Measurements from ENCODE around the gene TTC6. TPM values are rescaled to one million over a fixed set of nuclear protein-coding genes. Genes with fewer than 3 reads are reported as not detected.
"Not testable (repeated sequence)": the region's sequence is repeated elsewhere in the genome, so short reads cannot be mapped to it uniquely, and the experiment has no call there.

The TTC6 gene
- total RNA-seq, 1 donor from 2014 or later = not detected

GRCh38 chr14:37553935-37554550 is 41.4 kb upstream of the TTC6 start:
- CTCF ChIA-PET = no interaction called here

GRCh38 chr14:37555596-37555995 is 39.8 kb upstream of the TTC6 start:
- DNase-seq; H3K36me3 Mint-ChIP-seq (ENCODE audit: low read depth); H3K4me1 Mint-ChIP-seq; CTCF ChIA-PET; POLR2A ChIA-PET; H3K9me3 Mint-ChIP-seq; intact Hi-C loops (cut with micrococcal nuclease); H3K27ac Mint-ChIP-seq; H3K27me3 Mint-ChIP-seq; ATAC-seq (ENCODE audit: low read depth); H3K4me3 Mint-ChIP-seq: not testable (repeated sequence)

More at GRCh38 chr14:37553935-37554550, 41.4 kb upstream of the TTC6 start:
- no peak for DNase-seq
- no peaks in the 10 kb centered on the region for H3K4me1 Mint-ChIP-seq
- ATAC-seq (ENCODE audit: low read depth) = no peak
- H3K9me3 Mint-ChIP-seq = peaks cover 7% of the 10 kb centered on the region
- no peak overlapping the region for H3K27ac Mint-ChIP-seq
- no peaks in the 10 kb centered on the region for H3K36me3 Mint-ChIP-seq (ENCODE audit: low read depth)
- TF ChIP-seq CTCF (IDR thresholded peaks at IDR 0.05) = no peak
- no peak overlapping the region for H3K4me3 Mint-ChIP-seq
- intact Hi-C loops (cut with micrococcal nuclease) = no loop called here
- POLR2A ChIA-PET = no interaction called here
- no peaks in the 10 kb centered on the region for H3K27me3 Mint-ChIP-seq

- Mint-ChIP-seq H3K27me3 (no peaks in the 10 kb centered on the region), H3K4me3 (no peak overlapping the region), H3K27ac (no peak overlapping the region), H3K4me1 (no peaks in the 10 kb centered on the region), H3K36me3 (ENCODE audit: low read depth) (no peaks in the 10 kb centered on the region), H3K9me3 (no peaks in the 10 kb centered on the region)
- DNase-seq (no peak), ATAC-seq (ENCODE audit: low read depth) (no peak)
- no peak for TF ChIP-seq CTCF (IDR thresholded peaks at IDR 0.05)
- intact Hi-C loops (cut with micrococcal nuclease) = no loop called here
- POLR2A ChIA-PET = no interaction called here
- CTCF ChIA-PET = no interaction called here
Measured at GRCh38 chr14:37558740-37559139, 36.7 kb upstream of the TTC6 start.

- Mint-ChIP-seq H3K4me3 (no peak overlapping the region), H3K36me3 (ENCODE audit: low read depth) (no peaks in the 10 kb centered on the region), H3K4me1 (no peaks in the 10 kb centered on the region), H3K27me3 (no peaks in the 10 kb centered on the region), H3K27ac (no peak overlapping the region), H3K9me3 (no peaks in the 10 kb centered on the region)
- ChIA-PET CTCF (no interaction called here), POLR2A (no interaction called here)
- TF ChIP-seq CTCF (IDR thresholded peaks at IDR 0.05) = no peak
- ATAC-seq (ENCODE audit: low read depth) (no peak), DNase-seq (no peak)
- intact Hi-C loops (cut with micrococcal nuclease) = no loop called here
Measured at GRCh38 chr14:37559386-37559785, 36.0 kb upstream of the TTC6 start.

- no peak overlapping the region for H3K27ac Mint-ChIP-seq
Measured at GRCh38 chr14:37563189-37563588, 32.2 kb upstream of the TTC6 start.

More at GRCh38 chr14:37563189-37563588, 32.2 kb upstream of the TTC6 start:
- ChIA-PET CTCF (no interaction called here), POLR2A (no interaction called here)
- no peaks in the 10 kb centered on the region for H3K27me3 Mint-ChIP-seq
- H3K4me1 Mint-ChIP-seq = no peaks in the 10 kb centered on the region
- DNase-seq (no peak), ATAC-seq (ENCODE audit: low read depth) (no peak)
- no peak for TF ChIP-seq CTCF (IDR thresholded peaks at IDR 0.05)
- intact Hi-C loops (cut with micrococcal nuclease) = no loop called here
- no peak overlapping the region for H3K4me3 Mint-ChIP-seq
- no peaks in the 10 kb centered on the region for H3K9me3 Mint-ChIP-seq
- no peaks in the 10 kb centered on the region for H3K36me3 Mint-ChIP-seq (ENCODE audit: low read depth)
